Suprapubic skin (tissue), 4 donors: ENCODE results near the gene LDLRAD4. TPM values are rescaled to one million over a fixed set of nuclear protein-coding genes. Genes with fewer than 3 reads are reported as not detected.

Source experiments
- DNase-seq, 2 donors: peaks; one replicate each; pipeline ENCODE4 v3.0.0-alpha.2; 2019; ENCODE audit warnings: low spot score in 2 of 2
- H3K27ac ChIP-seq: fragments of 200-600 bp; sonication (generic); one replicate; pipeline ENCODE4 v1.5.1; 2019
- H3K27me3 ChIP-seq: fragments of 200-600 bp; sonication (generic); one replicate; pipeline ENCODE4 v1.5.1; 2019
- H3K36me3 ChIP-seq: fragments of 200-600 bp; sonication (generic); one replicate; pipeline ENCODE4 v1.5.1; 2019
- H3K4me1 ChIP-seq: fragments of 200-600 bp; sonication (generic); one replicate; pipeline ENCODE4 v1.5.1; 2019
- H3K4me3 ChIP-seq: fragments of 200-600 bp; sonication (generic); one replicate; pipeline ENCODE4 v1.5.1; 2019; ENCODE audit warnings: mild to moderate bottlenecking
- H3K9me3 ChIP-seq: fragments of 200-600 bp; sonication (generic); one replicate; pipeline ENCODE4 v1.5.1; 2019
- EP300 ChIP-seq: sonication (generic); formaldehyde crosslinking; IDR thresholded peaks from one replicate; pipeline ENCODE4 v1.6.1; 2017; ENCODE audit warnings: antibody characterized with exemption
- POLR2A ChIP-seq, 2 donors: fragments of 450-650 bp; IDR thresholded peaks; one replicate each; pipeline ENCODE4 v1.6.1; 2017; ENCODE audit warnings: antibody characterized with exemption in 2 of 2, mild to moderate bottlenecking in 2 of 2, moderate library complexity in 2 of 2
- POLR2AphosphoS5 ChIP-seq, 3 donors: sonication (generic); formaldehyde crosslinking; IDR thresholded peaks; one replicate each; pipeline ENCODE4 v1.6.1; 2017; ENCODE audit warnings: antibody characterized with exemption in 3 of 3
- WGBS: methylation state at CpG from one replicate; pipeline ENCODE4 v1.1.5; 2018; 5-methylcytosine and 5-hydroxymethylcytosine counted together
- total RNA-seq, 4 donors: library from RNA; depleted of rRNA; stranded (reverse); fragments of >200 nt; gene quantifications; one replicate each; pipeline ENCODE4 v1.1.0, GENCODE V29; 2016
- TF ChIP-seq, protein P1 (sequence below), 2 donors: fragments of 200-600 bp in 1 of 2; fragments of 450-650 bp in 1 of 2; sonication (generic) in 1 of 2; IDR thresholded peaks; one replicate each; pipeline ENCODE4 v1.5.1; 2016 to 2019; ENCODE audit warnings: antibody characterized with exemption in 2 of 2, mild to moderate bottlenecking in 1 of 2, moderate library complexity in 1 of 2

Gene LDLRAD4
- total RNA-seq, 4 donors from 2014 or later = 10.1 to 31.6 (median 15.1) TPM

- peaks cover 15% of the 10 kb centered on the region for H3K4me1 ChIP-seq
- no peak for DNase-seq
- no peaks in the 10 kb centered on the region for H3K36me3 ChIP-seq
- no peaks in the 10 kb centered on the region for H3K27me3 ChIP-seq
- H3K4me3 ChIP-seq = no peak overlapping the region
- TF ChIP-seq POLR2AphosphoS5 (IDR thresholded peaks at IDR 0.05) (no peak), POLR2A (IDR thresholded peaks at IDR 0.05) (no peak), EP300 (no peak)
- TF ChIP-seq, protein P1, sequence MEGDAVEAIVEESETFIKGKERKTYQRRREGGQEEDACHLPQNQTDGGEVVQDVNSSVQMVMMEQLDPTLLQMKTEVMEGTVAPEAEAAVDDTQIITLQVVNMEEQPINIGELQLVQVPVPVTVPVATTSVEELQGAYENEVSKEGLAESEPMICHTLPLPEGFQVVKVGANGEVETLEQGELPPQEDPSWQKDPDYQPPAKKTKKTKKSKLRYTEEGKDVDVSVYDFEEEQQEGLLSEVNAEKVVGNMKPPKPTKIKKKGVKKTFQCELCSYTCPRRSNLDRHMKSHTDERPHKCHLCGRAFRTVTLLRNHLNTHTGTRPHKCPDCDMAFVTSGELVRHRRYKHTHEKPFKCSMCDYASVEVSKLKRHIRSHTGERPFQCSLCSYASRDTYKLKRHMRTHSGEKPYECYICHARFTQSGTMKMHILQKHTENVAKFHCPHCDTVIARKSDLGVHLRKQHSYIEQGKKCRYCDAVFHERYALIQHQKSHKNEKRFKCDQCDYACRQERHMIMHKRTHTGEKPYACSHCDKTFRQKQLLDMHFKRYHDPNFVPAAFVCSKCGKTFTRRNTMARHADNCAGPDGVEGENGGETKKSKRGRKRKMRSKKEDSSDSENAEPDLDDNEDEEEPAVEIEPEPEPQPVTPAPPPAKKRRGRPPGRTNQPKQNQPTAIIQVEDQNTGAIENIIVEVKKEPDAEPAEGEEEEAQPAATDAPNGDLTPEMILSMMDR (IDR thresholded peaks at IDR 0.05) = no peak
- H3K27ac ChIP-seq = no peak overlapping the region
- H3K9me3 ChIP-seq = no peaks in the 10 kb centered on the region
- 93% methylated on average over 7 of the region's 7 CpGs for WGBS
Measured at GRCh38 chr18:13573750-13574149, 355.2 kb downstream of the LDLRAD4 start.

DNA sequence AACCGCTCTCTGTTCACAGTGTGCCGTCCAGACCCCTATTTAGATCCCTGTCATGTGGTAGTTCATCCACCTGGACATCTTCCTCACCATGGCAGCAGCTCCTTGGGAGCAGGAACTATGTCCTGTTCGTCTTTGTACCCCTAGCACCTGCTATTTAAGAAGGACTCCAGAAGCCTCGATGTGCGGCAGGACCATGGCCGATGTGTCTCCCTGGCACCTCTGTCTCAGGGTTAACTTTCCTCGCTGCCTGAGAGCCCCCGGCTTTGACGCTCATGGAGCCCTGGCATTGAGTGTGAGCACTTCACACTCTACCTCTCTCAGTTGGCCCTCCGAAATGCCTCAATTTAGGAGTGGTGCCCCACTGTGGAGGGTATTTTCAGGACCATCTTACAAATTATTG lies 355.8 kb downstream of the LDLRAD4 start:
- peak overlapping the region; percentile 33 for H3K27ac ChIP-seq
- peaks cover 15% of the 10 kb centered on the region for H3K4me1 ChIP-seq
- no peaks in the 10 kb centered on the region for H3K27me3 ChIP-seq
- H3K9me3 ChIP-seq = no peaks in the 10 kb centered on the region
- H3K4me3 ChIP-seq = no peak overlapping the region
- 91% methylated on average over 10 of the region's 10 CpGs for WGBS
- DNase-seq = no peak
- TF ChIP-seq, protein P1 (IDR thresholded peaks at IDR 0.05) = no peak
- TF ChIP-seq POLR2A (IDR thresholded peaks at IDR 0.05) = no peak
- no peak for TF ChIP-seq POLR2AphosphoS5 (IDR thresholded peaks at IDR 0.05)
- no peak for TF ChIP-seq EP300
- H3K36me3 ChIP-seq = no peaks in the 10 kb centered on the region

- WGBS = 53% methylated on average over 1 of the region's 1 CpG
- H3K4me3 ChIP-seq = no peak overlapping the region
- no peak for DNase-seq
Measured at GRCh38 chr18:13574761-13575160, 356.2 kb downstream of the LDLRAD4 start.

DNA sequence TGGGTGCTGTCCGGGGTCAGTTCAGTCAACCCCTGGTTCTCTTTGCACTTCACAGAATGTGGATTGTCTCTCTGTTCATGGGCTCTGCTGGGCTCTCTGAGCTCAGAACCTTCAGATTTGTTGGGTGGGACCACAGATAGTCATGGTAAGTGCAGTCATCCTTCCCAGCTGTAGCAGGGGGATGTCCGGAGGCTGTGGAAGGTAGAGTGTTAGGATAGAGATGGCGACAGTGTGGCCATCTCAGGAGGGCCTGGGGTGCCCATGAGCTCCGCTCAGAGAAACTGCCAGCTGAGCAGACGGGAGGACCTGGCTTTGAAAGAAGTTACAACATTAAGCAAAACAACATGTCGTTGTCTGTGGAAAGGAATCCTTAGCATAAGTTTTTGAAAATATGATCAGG lies 358.0 kb downstream of the LDLRAD4 start:
- Histone ChIP-seq H3K27ac (peak overlapping the region; percentile 78), H3K27me3 (no peaks in the 10 kb centered on the region), H3K9me3 (no peaks in the 10 kb centered on the region), H3K4me3 (no peak overlapping the region), H3K36me3 (no peaks in the 10 kb centered on the region), H3K4me1 (peaks cover 15% of the 10 kb centered on the region)
- 67% methylated on average over 6 of the region's 6 CpGs for WGBS
- no peak for TF ChIP-seq POLR2A (IDR thresholded peaks at IDR 0.05)
- TF ChIP-seq EP300 = no peak
- no peak for TF ChIP-seq POLR2AphosphoS5 (IDR thresholded peaks at IDR 0.05)
- TF ChIP-seq, protein P1 (IDR thresholded peaks at IDR 0.05) = no peak
- DNase-seq = no peak

More at GRCh38 chr18:13574761-13575160, 356.2 kb downstream of the LDLRAD4 start:
- peak overlapping the region; percentile 33 for H3K27ac ChIP-seq
- no peaks in the 10 kb centered on the region for H3K27me3 ChIP-seq
- no peaks in the 10 kb centered on the region for H3K36me3 ChIP-seq
- H3K4me1 ChIP-seq = peaks cover 15% of the 10 kb centered on the region
- TF ChIP-seq POLR2A (IDR thresholded peaks at IDR 0.05) (no peak), POLR2AphosphoS5 (IDR thresholded peaks at IDR 0.05) (no peak), EP300 (no peak)
- TF ChIP-seq, protein P1 (IDR thresholded peaks at IDR 0.05) = no peak
- no peaks in the 10 kb centered on the region for H3K9me3 ChIP-seq

GRCh38 chr18:13577091-13577697 lies 358.6 kb downstream of the LDLRAD4 start:
- 48% methylated on average over 10 of the region's 10 CpGs for WGBS
- peaks cover 15% of the 10 kb centered on the region for H3K4me1 ChIP-seq
- no peak for DNase-seq
- peak in 1 of 2 donors; percentile 28 for TF ChIP-seq POLR2A (IDR thresholded peaks at IDR 0.05)
- no peak for TF ChIP-seq EP300
- H3K27ac ChIP-seq = peak overlapping the region; percentile 55
- no peaks in the 10 kb centered on the region for H3K36me3 ChIP-seq
- peak overlapping the region; percentile 16 for H3K4me3 ChIP-seq
- H3K27me3 ChIP-seq = no peaks in the 10 kb centered on the region
- no peaks in the 10 kb centered on the region for H3K9me3 ChIP-seq

DNA sequence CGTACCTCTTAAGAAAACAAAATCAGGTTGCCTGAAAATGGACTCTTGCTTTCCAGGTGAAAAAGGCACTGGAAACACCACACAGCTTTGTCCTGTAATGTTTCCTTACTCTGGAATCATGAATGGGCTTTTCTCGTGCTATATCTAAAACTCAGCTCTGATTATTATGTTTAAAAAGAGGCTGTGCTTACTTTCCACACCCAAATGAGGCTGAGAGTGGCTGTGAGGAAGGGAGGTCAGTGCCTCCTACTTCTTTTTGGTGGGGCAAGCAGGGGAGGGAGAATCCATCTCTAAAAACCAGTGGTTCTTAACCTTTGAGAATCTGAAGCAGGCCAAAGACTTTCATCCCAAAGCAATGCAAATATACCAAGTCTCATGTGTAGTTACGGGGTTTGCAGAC lies 359.2 kb downstream of the LDLRAD4 start:
- WGBS = 63% methylated on average over 3 of the region's 3 CpGs
- Histone ChIP-seq H3K4me1 (peaks cover 15% of the 10 kb centered on the region), H3K27me3 (no peaks in the 10 kb centered on the region), H3K9me3 (no peaks in the 10 kb centered on the region), H3K27ac (peak overlapping the region; percentile 55), H3K36me3 (no peaks in the 10 kb centered on the region), H3K4me3 (peak overlapping the region; percentile 16)
- TF ChIP-seq POLR2AphosphoS5 (IDR thresholded peaks at IDR 0.05) = no peak
- TF ChIP-seq, protein P1 (IDR thresholded peaks at IDR 0.05) = no peak
- no peak for TF ChIP-seq POLR2A (IDR thresholded peaks at IDR 0.05)
- TF ChIP-seq EP300 = no peak
- no peak for DNase-seq
